GM19372 (cell line): ENCODE data around the gene ZMAT5.
A peak's percentile ranks its signal among the peaks of the same experiment; 100 is the strongest.

Experiments used
- ATAC-seq: cut with Tn5 transposase; IDR thresholded peaks from one replicate; pipeline ENCODE4 v1.9.1; 2021; ENCODE audit warnings: mild to moderate bottlenecking, low read depth, moderate library complexity; ENCODE audit not compliant: unreplicated experiment

Gene ZMAT5

DNA sequence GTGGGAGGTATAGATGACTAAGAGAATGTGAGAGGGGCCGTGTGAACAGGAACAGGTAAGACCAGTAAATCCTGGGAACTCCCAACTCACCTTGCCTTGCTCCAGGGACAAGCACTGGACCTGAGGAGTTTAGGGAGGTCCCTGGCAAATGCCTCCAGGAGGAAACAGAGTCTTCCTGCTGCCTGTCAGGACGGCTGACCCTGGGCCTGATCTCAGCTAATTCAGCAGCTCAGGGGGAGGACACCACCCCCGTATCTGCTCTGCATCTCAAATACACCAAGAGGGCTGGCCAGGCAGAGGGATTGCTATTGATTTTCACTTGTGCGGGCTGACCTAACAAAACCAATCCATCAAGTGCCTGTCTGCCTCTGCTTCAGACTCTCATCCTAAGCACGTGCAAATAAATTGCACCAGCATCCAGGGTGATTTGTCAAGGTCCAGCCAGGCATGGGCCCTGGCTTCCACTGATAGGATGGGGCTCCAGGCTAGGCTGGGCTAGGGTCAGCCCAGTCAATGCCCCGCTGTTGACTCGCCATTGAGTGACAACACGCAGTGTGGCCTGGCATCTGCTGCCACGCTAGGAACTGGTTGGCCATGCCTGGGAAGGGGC is 20.7 kb upstream of the ZMAT5 start:
- ATAC-seq, result no peak

DNA sequence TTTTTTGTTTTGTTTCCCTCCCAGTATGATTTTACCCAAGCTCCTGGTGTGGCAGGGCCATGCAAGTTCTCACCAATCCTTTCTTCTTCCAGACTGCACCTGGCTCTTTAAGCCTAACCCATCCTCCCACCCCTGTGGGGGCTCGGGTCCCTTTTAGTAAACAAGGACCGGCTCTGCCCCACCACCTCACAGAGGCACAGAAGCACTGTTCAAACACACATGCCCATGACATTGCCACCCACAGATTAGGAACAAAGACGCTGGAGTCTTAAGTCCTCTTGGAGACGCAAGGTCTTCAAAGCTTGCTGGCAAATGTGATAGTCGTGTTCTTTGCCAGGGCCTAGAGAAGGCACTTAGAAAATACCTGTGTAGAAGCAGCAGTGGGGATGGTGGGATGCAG is 19.2 kb upstream of the ZMAT5 start:
- ATAC-seq, result no peak

DNA sequence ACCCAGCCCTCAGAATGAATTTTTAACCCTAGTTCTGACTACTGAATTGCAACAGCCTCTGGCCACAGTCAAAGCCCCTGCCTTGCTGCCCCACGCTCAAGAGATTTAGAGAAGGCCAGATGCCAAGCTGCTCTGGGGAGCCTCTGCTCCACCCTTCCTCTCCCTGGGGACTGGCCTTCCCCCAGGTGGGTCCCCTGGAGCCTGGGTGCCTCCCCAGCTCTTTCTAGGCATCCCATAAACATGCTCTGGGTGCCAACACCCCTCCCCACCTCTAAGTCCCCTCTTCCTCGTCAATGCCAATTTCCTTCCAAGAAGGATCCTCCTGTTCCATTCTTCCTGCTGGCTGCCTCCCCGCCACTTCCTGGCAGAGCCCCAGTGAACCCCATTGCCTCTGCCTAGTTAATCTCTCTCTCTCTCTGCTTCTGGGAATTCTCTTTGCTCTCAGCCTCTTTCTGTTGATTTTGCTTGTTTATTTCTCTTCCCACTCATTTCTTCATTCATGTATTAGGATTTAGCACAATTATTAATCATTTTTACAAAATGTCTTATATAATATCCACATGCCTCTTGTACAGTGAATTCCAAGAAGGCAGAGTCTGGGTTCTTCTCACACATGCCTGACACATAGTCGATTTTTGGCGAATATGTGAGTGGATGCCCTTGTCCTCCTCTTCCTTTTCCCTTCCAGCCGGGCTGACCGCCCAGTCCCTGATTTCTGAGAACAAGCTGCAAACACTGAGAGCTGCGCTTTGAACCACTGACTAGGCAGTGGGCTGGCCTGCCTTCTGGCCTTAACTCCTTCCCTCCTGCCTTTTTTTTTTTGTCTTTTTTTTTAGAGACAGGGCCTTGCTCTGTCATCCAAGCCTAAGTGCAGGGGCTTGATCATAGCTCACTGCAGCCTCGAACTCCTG is 17.9 kb upstream of the ZMAT5 start:
- ATAC-seq, result no peak

DNA sequence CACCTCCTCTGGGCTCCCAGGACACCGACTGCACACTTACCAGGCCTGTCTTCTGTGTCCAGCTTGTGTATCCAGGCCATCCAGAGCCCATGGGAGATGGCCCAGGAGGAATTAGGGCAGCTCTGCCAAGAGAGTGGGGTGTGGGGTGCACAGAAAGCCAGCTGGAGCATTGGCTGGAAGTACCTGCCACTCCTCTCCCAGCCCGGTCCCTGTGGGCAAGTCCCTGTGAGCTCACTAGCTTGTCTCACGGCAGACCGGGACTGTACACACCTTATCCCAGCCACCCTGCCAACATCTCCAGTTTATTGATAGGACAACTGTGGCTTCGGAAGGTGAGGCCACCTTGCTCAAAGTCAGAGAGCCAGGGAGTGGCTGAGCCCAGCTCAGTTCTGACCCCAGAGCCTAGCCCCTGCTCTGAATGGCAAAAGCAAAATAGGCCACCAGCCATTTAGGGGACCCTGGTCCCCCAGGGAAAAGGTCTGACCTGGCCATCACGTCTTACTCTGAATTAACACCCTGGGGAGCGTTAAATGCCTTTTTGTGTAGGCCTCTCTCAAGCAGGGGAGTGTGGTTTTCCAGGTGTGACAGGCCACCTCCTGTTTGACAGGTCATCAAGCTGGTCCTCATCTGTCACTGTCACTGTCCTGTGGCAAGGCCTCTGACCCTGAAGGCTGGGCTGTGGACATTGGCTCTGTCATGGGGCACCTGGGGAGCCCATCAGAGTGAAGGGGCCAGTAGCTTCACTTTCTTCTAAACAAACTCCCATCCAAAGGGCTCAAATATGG is 15.4 kb upstream of the ZMAT5 start:
- no peak for ATAC-seq

DNA sequence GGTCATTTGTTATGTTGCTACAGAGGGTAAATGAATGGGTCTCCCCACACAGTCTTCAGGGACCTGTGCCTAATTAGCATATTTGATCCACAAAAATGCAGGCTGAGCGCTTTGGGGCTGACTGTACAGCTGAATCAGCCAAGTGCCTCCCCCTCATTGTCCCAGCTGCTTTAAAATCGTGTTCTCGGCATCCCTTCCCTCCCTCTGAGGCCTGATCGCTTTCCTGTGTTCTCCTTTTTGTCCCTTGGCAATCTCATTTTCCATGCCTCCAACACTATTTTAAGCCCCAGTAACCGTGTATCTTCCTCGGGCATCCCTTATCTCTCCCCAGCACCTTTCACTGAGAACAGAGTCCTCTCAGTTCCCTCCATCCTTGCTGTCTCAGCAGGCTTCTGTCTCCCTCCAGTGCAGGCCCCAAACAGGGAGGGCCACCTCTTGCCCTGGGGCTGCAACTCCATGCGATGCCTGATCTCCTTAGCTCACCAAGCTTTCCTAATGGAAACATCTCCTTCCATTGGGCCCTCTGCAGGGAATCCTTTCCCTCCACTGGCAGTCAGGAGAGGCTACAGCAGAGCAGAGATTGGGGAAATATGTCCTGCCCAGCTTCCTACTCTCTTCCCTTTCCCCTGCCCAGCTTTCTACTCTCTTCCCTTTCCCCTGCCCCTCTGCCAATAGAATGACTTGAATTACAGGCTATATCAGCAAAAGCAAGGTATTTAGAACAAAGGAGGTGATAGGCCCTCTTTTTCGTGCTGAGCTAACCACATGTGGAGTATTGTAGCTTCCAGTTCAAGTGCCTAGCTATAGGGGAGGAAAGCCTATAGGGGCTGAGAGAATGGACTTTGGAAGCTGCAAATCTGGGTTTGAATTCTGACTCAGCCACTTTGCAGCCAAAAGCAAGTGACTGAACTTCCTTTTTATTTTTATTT is 14.2 kb upstream of the ZMAT5 start:
- no peak for ATAC-seq

DNA sequence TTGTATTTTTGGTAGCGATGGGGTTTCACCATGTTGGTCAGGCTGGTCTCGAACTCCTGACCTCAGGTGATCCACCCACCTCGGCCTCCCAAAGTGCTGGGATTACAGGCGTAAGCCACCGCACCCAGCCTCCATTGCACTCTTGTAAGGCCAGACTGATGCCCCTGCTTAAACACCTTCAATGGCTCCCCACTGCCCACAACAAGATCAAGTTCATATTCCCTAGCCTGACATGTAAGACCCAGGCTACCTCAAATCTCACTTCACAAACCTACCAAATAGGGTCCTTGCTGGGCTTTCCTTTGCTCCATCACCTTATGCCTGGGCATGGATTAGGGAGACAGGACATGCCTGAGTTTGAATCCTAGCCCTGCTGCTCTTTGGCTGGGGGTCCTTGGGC is 13.4 kb upstream of the ZMAT5 start:
- no peak for ATAC-seq

DNA sequence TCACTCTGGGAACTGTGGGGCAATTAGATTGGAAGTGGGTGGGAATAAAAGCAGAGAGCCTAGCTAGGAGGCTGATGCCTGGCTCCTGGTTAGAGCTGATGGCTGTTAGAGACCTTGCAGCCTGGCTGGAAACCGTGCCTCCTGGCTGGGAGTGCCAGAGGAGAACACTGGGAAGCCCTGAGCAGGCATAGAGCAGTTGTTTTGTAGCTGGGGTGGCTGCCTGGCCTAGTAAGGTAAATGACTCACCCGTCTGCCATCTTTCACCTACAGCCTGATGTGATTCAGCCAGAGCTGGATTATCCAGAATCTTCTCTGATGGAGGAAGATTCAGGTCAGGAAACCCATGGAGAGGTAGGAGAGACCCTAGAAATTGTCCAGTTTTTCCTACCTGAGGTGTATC is 6.4 kb upstream of the ZMAT5 start:
- ATAC-seq, result no peak

DNA sequence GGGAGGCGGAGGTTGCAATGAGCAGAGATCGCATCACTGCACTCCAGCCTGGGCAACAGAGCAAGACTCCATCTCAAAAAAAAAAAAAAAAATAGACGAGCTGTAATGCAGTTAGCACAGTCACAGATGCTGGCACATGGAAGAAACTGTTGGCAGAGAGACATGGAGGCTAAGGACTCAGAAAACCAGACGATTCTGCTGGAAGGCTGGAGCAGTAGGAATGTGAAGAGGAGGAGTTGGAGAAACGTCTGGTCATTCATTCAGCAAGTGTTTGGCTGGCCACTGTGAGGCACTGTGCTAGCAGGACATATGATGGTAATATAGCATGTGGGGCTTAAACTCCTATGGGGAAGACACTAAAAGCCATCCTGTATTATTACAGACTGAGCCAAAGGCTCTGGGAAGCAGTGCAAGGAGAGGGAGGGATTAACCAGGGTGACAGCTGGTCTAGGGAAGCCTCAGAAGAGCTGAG is 5.4 kb upstream of the ZMAT5 start:
- ATAC-seq, result no peak

DNA sequence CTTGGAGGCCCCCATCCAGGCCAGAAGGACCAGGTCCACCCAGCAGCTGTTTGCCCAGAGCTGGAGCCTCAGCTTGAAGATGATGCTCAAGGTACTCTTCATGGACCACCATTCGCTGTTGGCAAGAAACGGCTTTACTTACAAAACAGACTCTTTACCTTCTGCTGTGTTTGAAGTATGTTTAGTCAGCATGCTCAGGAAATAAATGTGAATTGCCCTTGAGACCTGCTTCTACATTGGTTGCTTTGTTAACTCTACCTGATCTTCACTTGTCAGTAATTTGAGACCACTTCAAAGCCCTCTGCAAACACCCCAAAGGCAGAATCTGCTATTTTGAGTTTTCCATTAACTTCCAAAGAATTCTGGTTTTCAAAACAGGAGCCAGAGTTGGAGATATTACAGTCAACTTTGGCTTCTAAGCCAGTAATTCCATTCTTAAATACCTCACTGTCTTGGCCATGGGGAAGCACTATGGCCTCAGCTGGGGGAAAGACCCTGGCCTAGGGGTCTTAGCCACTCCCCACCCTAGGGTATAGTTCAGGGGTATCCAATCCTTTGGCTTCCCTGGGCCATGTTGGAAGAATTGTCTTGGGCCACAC is 3.0 kb upstream of the ZMAT5 start:
- ATAC-seq, result no peak

DNA sequence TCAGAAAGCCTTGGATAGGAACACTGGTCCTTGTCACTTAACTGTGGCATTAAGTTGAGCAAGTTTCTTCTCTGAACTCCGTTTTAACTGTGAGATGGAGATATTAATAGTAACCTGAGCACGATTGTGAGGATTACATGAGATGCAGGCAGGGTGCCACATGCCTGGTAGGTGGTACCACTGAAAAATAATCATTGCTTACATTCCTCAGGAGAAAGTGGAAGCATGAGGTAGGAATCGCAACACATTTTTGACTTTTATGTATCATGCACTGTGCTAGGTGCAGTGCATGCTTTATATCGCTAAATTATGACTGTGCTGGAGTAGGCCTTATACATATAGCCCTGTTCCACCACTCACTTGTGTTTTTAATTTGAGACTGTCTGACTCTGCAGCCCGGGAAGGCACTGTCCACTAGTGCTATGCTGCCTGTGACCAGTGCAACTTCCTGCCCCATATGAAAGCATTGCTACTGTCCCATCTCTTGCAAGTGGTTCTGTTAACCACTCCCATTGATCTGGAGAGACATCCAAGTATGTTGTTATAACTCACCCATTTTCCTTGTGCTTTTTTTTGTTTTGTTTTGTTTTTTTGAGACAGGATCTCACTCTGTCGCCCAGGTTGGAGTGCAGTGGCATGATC is 1.4 kb upstream of the ZMAT5 start:
- ATAC-seq, result no peak

DNA sequence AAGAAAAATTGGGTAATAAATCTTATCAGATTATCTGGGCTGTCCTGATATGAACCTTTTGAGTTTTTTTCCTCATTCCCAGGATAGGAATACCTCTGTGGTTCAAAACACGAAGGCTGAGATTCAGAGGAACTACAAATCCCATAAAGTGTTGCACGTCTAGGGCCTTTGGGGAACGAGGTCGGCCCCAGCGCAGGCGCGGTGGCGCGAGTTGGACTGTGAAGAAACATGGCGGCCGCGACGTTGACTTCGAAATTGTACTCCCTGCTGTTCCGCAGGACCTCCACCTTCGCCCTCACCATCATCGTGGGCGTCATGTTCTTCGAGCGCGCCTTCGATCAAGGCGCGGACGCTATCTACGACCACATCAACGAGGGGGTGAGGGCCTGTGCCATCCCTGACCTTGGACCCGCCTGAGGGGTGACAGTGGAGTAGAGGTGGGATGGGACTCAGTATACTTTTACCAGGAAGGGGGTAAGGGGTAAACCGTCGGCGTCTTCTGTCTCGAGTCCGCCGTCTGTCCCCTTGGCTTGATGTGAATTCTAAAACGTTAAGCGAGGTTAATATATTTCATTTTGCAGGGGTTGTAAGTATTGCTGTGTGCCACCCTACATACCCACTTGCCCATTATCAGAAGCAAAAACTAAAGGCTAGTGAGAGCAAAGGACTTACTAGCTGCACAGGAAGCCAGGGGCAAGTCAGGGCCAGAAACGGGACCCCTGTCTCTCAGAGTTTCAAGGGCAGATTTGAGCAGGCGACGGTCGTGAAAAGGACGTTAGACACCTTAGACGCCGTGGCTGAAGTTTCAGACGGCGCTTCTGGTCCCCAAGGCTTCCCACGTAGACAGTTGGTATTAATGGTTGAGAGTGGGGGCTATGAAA is 604 bp upstream of the ZMAT5 start, which contains the start of gene UQCR10:
Gene UQCR10 (plus strand): TSS at position 199 of the 881 bp plus-strand sequence. CDS start 30 bp downstream, at position 229.
- peak; percentile 68 for ATAC-seq

DNA sequence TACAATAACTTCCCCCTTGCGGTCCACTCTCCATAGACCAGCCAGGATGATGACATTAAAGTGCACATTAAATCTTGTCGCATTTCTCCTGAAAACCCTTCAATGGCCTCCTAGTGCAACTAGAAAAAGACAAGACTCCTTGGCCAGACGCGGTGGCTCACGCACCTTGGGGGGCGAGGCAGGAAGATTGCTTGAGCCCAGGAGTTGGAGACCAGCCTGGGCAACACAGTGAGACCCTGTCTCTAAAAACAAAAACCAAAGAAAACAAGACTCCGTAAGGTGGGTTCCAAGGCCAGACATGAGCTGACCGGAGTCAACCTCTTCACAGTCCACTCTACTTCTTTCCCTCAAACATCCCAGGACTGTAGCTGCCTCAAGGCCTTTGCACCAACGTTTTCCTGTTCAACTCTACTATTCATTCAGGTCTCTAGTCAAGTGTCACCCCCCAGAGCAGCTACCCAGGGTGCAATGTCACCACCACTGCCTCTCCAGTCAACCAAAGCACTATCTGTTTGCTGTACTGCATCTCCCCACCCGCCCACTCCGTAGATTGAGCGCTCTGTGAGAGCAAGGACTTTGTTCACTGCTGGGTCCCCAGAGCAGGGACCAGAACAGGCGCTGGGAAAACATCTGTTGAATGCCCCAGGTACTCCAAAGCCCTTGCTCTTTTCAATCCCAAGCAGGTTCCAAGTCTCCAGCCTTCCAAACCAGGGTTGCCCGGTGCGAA is 739 bp downstream of the ZMAT5 start:
- no peak for ATAC-seq

DNA sequence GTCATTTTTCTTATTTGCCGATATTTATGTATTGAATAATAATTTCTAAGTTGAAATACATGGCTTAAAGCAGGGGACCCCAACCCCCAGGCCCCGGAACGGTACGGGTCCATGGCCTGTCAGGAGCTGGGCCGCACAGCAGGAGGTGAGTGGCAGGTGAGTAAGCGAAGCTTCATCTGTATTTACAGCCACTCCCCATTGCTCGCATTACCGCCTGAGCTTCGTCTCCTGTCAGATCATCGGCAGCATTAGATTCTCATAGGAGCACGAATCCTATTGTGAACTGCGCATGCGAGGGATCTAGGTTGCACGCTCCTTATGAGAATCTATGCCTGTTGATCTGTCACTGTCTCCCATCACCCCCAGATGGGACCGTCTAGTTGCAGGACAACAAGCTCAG is 4.5 kb downstream of the ZMAT5 start:
- ATAC-seq, result no peak

DNA sequence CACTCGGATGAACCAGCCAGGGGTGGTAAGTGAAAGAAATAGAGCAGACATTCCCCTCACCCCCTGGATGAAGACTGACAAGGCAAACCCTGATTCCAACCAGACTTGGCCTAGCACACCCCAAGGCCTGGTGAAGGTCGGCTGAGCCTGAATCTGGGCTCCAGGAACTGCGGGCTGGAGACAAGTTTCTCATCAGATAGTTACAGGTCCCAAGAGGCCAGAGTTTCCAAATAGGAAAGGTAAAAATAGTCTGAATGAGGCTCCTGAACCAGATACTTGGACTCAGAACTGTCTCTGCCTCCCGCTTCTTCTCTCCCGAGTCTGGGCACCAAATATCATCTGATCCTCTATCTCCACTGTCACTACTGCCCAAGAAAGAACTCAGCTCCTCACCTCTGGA is 7.8 kb downstream of the ZMAT5 start:
- ATAC-seq, result no peak

DNA sequence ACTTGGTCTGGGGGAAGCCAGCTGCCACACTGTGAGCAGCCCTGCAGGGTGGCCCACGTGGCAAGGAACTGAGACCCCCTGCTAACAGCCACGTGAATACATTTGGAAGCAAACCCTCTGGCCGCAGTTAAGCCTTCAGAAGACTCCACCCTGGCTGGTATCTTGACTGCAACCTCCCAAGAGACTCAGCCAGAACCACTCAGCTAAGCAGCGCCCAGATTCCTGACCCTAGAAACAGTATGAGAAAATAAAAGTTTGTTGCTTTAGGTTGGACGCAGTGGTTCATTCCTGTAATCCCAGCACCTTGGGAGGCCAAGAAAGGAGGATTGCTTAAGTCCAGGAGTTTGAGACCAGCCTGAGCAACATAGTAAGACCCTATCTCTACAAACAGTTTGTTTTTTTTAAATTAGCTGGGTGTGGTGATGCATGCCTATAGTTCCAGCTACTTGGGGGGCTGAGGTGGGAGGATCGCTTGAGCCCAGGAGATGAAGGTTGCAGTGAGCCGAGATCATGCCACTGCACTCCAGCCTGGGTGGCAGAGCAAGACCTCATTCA is 8.7 kb downstream of the ZMAT5 start:
- ATAC-seq, result no peak

DNA sequence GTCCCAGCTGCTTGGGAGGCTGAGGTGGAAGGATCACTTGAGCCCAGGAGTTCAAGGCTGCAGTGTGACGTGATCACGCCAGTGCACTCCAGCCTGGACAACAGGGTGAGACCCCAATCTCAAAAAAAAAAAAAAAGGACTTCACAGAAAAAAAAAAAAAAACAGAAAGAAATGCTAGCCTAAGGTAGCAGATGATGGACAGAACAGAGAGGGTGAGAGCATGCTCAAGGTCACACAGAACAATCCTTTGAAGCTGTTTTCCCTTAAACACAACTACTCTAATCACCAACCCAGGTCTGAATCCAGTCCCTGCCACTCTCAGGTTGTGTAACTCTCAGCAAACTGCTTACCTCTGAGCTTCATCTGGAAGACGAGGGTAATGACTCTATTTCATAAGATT is 9.7 kb downstream of the ZMAT5 start:
- ATAC-seq, result no peak

DNA sequence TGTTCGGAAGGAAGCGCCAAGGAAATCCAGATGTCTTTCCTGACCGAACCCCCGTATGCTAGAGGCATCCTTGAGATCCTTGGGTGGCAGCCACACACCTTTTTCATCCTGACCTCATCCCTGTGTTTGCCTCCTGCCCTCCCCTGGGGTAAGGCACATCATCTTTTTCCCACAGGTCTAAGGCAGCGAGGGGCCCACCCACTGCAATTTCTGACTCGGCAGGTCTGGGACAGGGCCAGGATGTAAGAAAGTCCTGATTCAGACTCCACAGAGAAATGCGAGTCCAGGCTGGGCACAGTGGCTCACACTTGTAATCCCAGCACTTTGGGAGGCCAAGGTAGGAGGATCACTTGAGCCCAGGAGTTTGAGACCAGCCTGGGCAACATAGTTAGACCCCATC is 10.5 kb downstream of the ZMAT5 start:
- no peak for ATAC-seq
